GM12891 (cell line): Measurements from ENCODE around the gene SLC29A2.

Source experiments
- PAX5 ChIP-seq: IDR thresholded peaks from 2 replicates; pipeline ENCODE4 v1.6.1; 2011; ENCODE audit warnings: low read length, moderate library complexity, mild to moderate bottlenecking; ENCODE audit not compliant: insufficient read depth, severe bottlenecking
- POLR2A ChIP-seq: IDR thresholded peaks from 2 replicates; pipeline ENCODE4 v1.6.1; 2011; ENCODE audit warnings: low read depth, low read length, control low read depth
- POLR2AphosphoS5 ChIP-seq: IDR thresholded peaks from 2 replicates; pipeline ENCODE4 v1.6.1; 2011; ENCODE audit warnings: low read depth, low read length, control low read depth

- TF ChIP-seq POLR2AphosphoS5: no peak
- TF ChIP-seq POLR2A: no peak
- no peak for TF ChIP-seq PAX5
These were observed 54.2 kb downstream of the SLC29A2 start for GRCh38 chr11:66317322-66317722.
